Ishikawa (cell line): Measurements from ENCODE around the gene MEF2C.

ENCODE experiments used
- CEBPB ChIP-seq: IDR thresholded peaks from 2 replicates; pipeline ENCODE4 v1.6.1; 2012
- CREB1 ChIP-seq: IDR thresholded peaks from 2 replicates; pipeline ENCODE4 v1.6.1; 2012; ENCODE audit warnings: low read depth
- EGR1 ChIP-seq: IDR thresholded peaks from 2 replicates; pipeline ENCODE4 v1.6.1; 2012
- EP300 ChIP-seq: IDR thresholded peaks from 2 replicates; pipeline ENCODE4 v1.6.1; 2012; ENCODE audit warnings: borderline replicate concordance
- FOXM1 ChIP-seq: IDR thresholded peaks from 2 replicates; pipeline ENCODE4 v1.6.1; 2012; ENCODE audit warnings: low read depth, borderline replicate concordance
- NFIC ChIP-seq: IDR thresholded peaks from 2 replicates; pipeline ENCODE4 v1.6.1; 2012
- RAD21 ChIP-seq: IDR thresholded peaks from 2 replicates; pipeline ENCODE4 v1.6.1; 2012; ENCODE audit warnings: low read depth
- REST ChIP-seq: IDR thresholded peaks from 2 replicates; pipeline ENCODE4 v1.6.1; 2012; ENCODE audit warnings: low read depth, mild to moderate bottlenecking
- TAF1 ChIP-seq: IDR thresholded peaks from 2 replicates; pipeline ENCODE4 v1.6.1; 2012; ENCODE audit warnings: low read depth, mild to moderate bottlenecking
- TCF12 ChIP-seq: IDR thresholded peaks from 2 replicates; pipeline ENCODE4 v1.6.1; 2012; ENCODE audit warnings: low read depth
- TEAD4 ChIP-seq: IDR thresholded peaks from 2 replicates; pipeline ENCODE4 v1.6.1; 2012
- USF1 ChIP-seq: IDR thresholded peaks from 2 replicates; pipeline ENCODE4 v1.6.1; 2012
- YY1 ChIP-seq: IDR thresholded peaks from 2 replicates; pipeline ENCODE4 v1.6.1; 2012; ENCODE audit warnings: low read depth
- ZBTB7A ChIP-seq: IDR thresholded peaks from 2 replicates; pipeline ENCODE4 v1.6.1; 2012; ENCODE audit warnings: low read depth
- TF ChIP-seq, protein P1 (sequence below): IDR thresholded peaks from 2 replicates; pipeline ENCODE4 v1.6.1; 2012

Gene MEF2C

GRCh38 chr5:88838500-88838899 lies 44.5 kb downstream of the MEF2C start:
- no peak for TF ChIP-seq FOXM1
- no peak for TF ChIP-seq EGR1
- TF ChIP-seq CREB1: no peak
- TF ChIP-seq YY1: no peak
- no peak for TF ChIP-seq REST
- no peak for TF ChIP-seq RAD21
- TF ChIP-seq, protein P1, sequence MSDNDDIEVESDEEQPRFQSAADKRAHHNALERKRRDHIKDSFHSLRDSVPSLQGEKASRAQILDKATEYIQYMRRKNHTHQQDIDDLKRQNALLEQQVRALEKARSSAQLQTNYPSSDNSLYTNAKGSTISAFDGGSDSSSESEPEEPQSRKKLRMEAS: no peak
- no peak for TF ChIP-seq TAF1
- TF ChIP-seq USF1: no peak
- no peak for TF ChIP-seq CEBPB
- no peak for TF ChIP-seq TEAD4
- TF ChIP-seq ZBTB7A: no peak
- no peak for TF ChIP-seq NFIC
- no peak for TF ChIP-seq TCF12
- no peak for TF ChIP-seq EP300

DNA sequence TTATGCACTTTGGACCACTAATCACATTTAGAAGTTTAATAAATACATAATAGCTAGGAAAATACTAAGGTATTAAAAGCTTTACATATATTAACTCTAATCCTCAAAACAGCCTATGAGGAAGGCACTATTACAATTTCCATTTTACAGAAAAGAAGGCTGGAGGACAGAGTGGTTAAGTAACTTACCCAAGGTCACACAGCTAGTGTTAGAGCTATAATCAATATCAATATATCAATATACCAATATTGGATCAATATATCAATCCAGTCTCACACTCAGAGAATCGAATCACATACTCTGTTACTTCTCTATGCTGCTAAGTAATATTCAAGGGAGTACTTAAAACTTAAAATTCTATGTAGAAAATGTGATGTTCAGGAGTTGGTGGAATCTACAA lies 45.2 kb downstream of the MEF2C start:
- TF ChIP-seq ZBTB7A: no peak
- no peak for TF ChIP-seq TAF1
- TF ChIP-seq TEAD4: no peak

- no peak for TF ChIP-seq YY1
- TF ChIP-seq USF1: no peak
- TF ChIP-seq EP300: no peak
- TF ChIP-seq FOXM1: no peak
- TF ChIP-seq, protein P1: no peak
- no peak for TF ChIP-seq RAD21
- no peak for TF ChIP-seq TEAD4
- TF ChIP-seq CEBPB: no peak
- TF ChIP-seq ZBTB7A: no peak
- no peak for TF ChIP-seq REST
- no peak for TF ChIP-seq TAF1
- TF ChIP-seq CREB1: no peak
- TF ChIP-seq EGR1: no peak
- TF ChIP-seq TCF12: no peak
Measured at GRCh38 chr5:88837222-88837621, 45.8 kb downstream of the MEF2C start.

DNA sequence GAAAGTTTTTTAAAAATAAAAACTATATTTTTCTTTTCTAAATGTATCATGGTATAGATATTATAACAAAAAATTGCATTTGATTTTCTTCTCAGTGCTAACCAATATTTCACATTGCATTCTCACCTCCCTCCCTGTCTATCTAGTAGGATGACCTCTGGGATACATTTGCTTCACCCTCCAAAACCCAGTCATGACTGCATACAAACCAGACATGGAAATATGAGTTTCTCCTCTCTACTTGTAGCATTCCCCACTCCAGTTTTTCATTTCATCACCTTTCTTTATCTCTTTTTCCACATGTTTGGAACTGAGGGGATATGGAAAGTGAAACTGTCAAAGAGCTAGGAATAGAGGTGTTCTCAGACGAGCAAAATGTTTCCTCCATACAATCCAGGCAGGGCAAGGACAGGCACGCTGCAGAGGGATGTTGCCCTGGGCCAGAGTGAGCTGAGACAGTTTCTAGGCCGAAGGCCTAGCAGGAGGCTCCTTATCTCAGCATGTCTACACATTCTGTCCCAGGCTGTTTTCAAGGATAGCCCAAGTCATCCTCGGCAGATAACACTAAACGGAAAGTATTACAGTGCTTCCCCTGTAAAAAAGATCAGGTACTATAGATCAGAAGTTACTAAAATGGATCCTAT lies 46.7 kb downstream of the MEF2C start:
- no peak for TF ChIP-seq CEBPB
- no peak for TF ChIP-seq TAF1
- TF ChIP-seq, protein P1: no peak
- TF ChIP-seq TEAD4: no peak
- TF ChIP-seq TCF12: no peak
- TF ChIP-seq NFIC: no peak
- TF ChIP-seq FOXM1: no peak
- TF ChIP-seq ZBTB7A: no peak
- TF ChIP-seq EGR1: no peak
- no peak for TF ChIP-seq RAD21
- TF ChIP-seq YY1: no peak

DNA sequence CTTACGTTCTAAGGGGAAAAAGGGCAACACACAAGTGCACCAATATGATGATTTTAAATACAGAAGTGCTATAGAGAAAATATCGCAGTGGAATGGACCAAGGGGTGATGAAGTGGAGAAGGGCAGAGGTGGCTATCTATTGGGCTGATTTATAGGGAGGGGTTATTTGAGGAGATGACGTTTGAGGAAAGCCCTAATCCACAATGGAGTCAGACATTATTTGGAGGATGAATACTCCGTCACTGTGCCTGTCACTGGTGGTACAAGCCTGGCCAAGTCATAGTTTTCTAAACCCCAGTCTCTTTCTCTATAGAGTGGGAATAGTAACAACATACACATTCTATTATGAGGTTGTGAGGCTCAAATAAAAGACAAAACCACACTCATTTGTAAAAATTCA lies 48.5 kb downstream of the MEF2C start:
- TF ChIP-seq TEAD4 (no peak), NFIC (no peak), YY1 (no peak), USF1 (no peak), ZBTB7A (no peak), TAF1 (no peak), EGR1 (no peak), CREB1 (no peak), CEBPB (no peak), RAD21 (no peak), FOXM1 (no peak), EP300 (no peak), REST (no peak), TCF12 (no peak)
- TF ChIP-seq, protein P1: no peak
